KMS-11 (cell line): ENCODE measurements around the gene PRKAR1B.

ENCODE experiments used
- H2AFZ ChIP-seq: fragments of 200-600 bp; sonication (generic); 2 replicates; pipeline ENCODE4 v1.6.1; 2016; ENCODE audit warnings: antibody characterized with exemption, mixed run types, low read depth
- H3K27ac ChIP-seq: fragments of 200-600 bp; sonication (generic); 2 replicates; pipeline ENCODE4 v1.6.1; 2016; ENCODE audit warnings: mild to moderate bottlenecking, mixed run types
- H3K27me3 ChIP-seq: fragments of 200-600 bp; sonication (generic); 2 replicates; pipeline ENCODE4 v1.6.1; 2017; ENCODE audit warnings: mild to moderate bottlenecking, low read depth, mixed run types, moderate library complexity; ENCODE audit not compliant: insufficient read depth
- H3K36me3 ChIP-seq: fragments of 200-600 bp; sonication (generic); 2 replicates; pipeline ENCODE4 v1.6.1; 2017; ENCODE audit warnings: mild to moderate bottlenecking, mixed run types; ENCODE audit not compliant: insufficient read depth
- H3K4me1 ChIP-seq: fragments of 200-600 bp; sonication (generic); 2 replicates; pipeline ENCODE4 v1.6.1; 2016; ENCODE audit warnings: mild to moderate bottlenecking, low read depth, mixed run types; ENCODE audit not compliant: poor library complexity, severe bottlenecking
- H3K4me2 ChIP-seq: fragments of 200-600 bp; sonication (generic); 2 replicates; pipeline ENCODE4 v1.7.0; 2016; ENCODE audit warnings: mild to moderate bottlenecking, mixed run types
- H3K4me3 ChIP-seq: fragments of 200-600 bp; sonication (generic); IDR thresholded peaks from 2 replicates; pipeline ENCODE4 v1.6.1; 2017; ENCODE audit warnings: low read depth, low read length, mixed read lengths; ENCODE audit not compliant: insufficient read depth
- H3K79me2 ChIP-seq: fragments of 200-600 bp; sonication (generic); 2 replicates; pipeline ENCODE4 v1.6.1; 2016; ENCODE audit warnings: low read depth, mixed run types; ENCODE audit not compliant: insufficient read depth
- H3K9ac ChIP-seq: fragments of 200-600 bp; sonication (generic); 2 replicates; pipeline ENCODE4 v1.6.1; 2016; ENCODE audit warnings: mild to moderate bottlenecking, mixed run types
- H4K20me1 ChIP-seq: fragments of 200-600 bp; sonication (generic); 2 replicates; pipeline ENCODE4 v1.6.1; 2016; ENCODE audit warnings: mild to moderate bottlenecking, mixed run types; ENCODE audit not compliant: insufficient read depth
- CTCF ChIP-seq: fragments of 200-600 bp; sonication (generic); conservative IDR thresholded peaks from 2 replicates; pipeline ENCODE4 v1.6.1; 2017; ENCODE audit warnings: low read depth, mild to moderate bottlenecking, antibody characterized with exemption, low read length, moderate library complexity, mixed read lengths

The PRKAR1B gene

GRCh38 chr7:644381-645305 lies 82.4 kb downstream of the PRKAR1B start:
- Histone ChIP-seq H3K79me2 (no peaks in the 10 kb centered on the region), H4K20me1 (no peaks in the 10 kb centered on the region), H3K27ac (no peak overlapping the region), H3K9ac (no peak overlapping the region), H3K27me3 (no peaks in the 10 kb centered on the region), H3K36me3 (no peaks in the 10 kb centered on the region), H3K4me3 (no peak overlapping the region), H3K4me1 (no peaks in the 10 kb centered on the region), H2AFZ (no peak overlapping the region), H3K4me2 (no peak overlapping the region)
- TF ChIP-seq CTCF: no peak

GRCh38 chr7:641966-642365 lies 85.1 kb downstream of the PRKAR1B start:
- Histone ChIP-seq H3K36me3 (no peaks in the 10 kb centered on the region), H3K79me2 (no peaks in the 10 kb centered on the region; the same call in 1 of the 2 replicates), H3K4me1 (no peaks in the 10 kb centered on the region), H3K27ac (no peak overlapping the region), H3K4me2 (no peak overlapping the region), H3K4me3 (no peak overlapping the region), H2AFZ (no peak overlapping the region), H3K9ac (no peak overlapping the region), H4K20me1 (no peaks in the 10 kb centered on the region), H3K27me3 (no peaks in the 10 kb centered on the region)
- no peak for TF ChIP-seq CTCF

- Histone ChIP-seq H4K20me1 (no peaks in the 10 kb centered on the region), H3K36me3 (no peaks in the 10 kb centered on the region), H2AFZ (no peak overlapping the region), H3K27ac (no peak overlapping the region), H3K79me2 (no peaks in the 10 kb centered on the region; the same call in 1 of the 2 replicates), H3K9ac (no peak overlapping the region), H3K4me2 (no peak overlapping the region), H3K4me3 (no peak overlapping the region), H3K4me1 (no peaks in the 10 kb centered on the region), H3K27me3 (no peaks in the 10 kb centered on the region)
- no peak for TF ChIP-seq CTCF
Measured at GRCh38 chr7:641269-641671, 85.8 kb downstream of the PRKAR1B start.

GRCh38 chr7:638256-639011 lies 88.6 kb downstream of the PRKAR1B start:
- H3K79me2 ChIP-seq: no peaks in the 10 kb centered on the region; the same call in 1 of the 2 replicates
- no peak overlapping the region for H3K27ac ChIP-seq
- H3K27me3 ChIP-seq: no peaks in the 10 kb centered on the region
- H3K4me3 ChIP-seq: no peak overlapping the region
- H3K36me3 ChIP-seq: no peaks in the 10 kb centered on the region
- TF ChIP-seq CTCF: no peak
- no peaks in the 10 kb centered on the region for H3K4me1 ChIP-seq
- no peaks in the 10 kb centered on the region for H4K20me1 ChIP-seq
- H3K4me2 ChIP-seq: no peak overlapping the region
- H2AFZ ChIP-seq: no peak overlapping the region
- H3K9ac ChIP-seq: no peak overlapping the region
